ENCODE measurements around the gene GREB1. TPM values are rescaled to one million over a fixed set of nuclear protein-coding genes. Genes with fewer than 3 reads are reported as not detected.

GREB1 gene
- polyA plus RNA-seq, 1 of the 3 experiments (the other 2 are of a cell fraction) = 2.9 TPM

GRCh38 chr2:11612553-11613215 lies 78.8 kb downstream of the GREB1 start (continued):
- TF ChIP-seq REST (IDR thresholded peaks at IDR 0.05; ENCODE audit: low read depth, low read length) = no peak

- Histone ChIP-seq H3K79me2 (ENCODE audit: insufficient read depth) (no peaks in the 10 kb centered on the region), H2AFZ (ENCODE audit: low read depth) (no peak overlapping the region), H3K4me3 (ENCODE audit: low read depth in 2 of 2, low read length in 1 of 2) (no peak overlapping the region), H3K4me1 (ENCODE audit: control insufficient read depth in 1 of 2, insufficient read depth in 2 of 2, low read depth in 1 of 2, low read length in 1 of 2) (no peaks in the 10 kb centered on the region), H3K9ac (no peak overlapping the region), H4K20me1 (ENCODE audit: insufficient read depth) (no peaks in the 10 kb centered on the region), H3K4me2 (no peak overlapping the region), H3K27ac (ENCODE audit: low read depth in 2 of 2, low read length in 1 of 2) (no peak overlapping the region), H3K9me2 (no peaks in the 10 kb centered on the region), H3F3A (replicated peaks; ENCODE audit: insufficient read depth) (no peaks in the 10 kb centered on the region), H3K36me3 (replicated peaks in 1 of 2; ENCODE audit: control insufficient read depth in 1 of 2, insufficient read depth in 2 of 2, low read length in 1 of 2) (peaks cover 0 to 2% of the 10 kb centered on the region in 2 experiments), H3K27me3 (ENCODE audit: insufficient read depth) (no peaks in the 10 kb centered on the region), H3K9me3 (no peaks in the 10 kb centered on the region)
- POLR2A ChIA-PET = no interaction called here
- CTCF ChIA-PET = interaction anchor here (1.4 kb wide), 1 partner anchor 29 kb away, joined by 5 read pairs; no protein-coding TSS in a partner anchor
- TF ChIP-seq FOXM1 (IDR thresholded peaks at IDR 0.05; ENCODE audit: low read depth) (no peak), RXRA (IDR thresholded peaks at IDR 0.05; ENCODE audit: borderline replicate concordance, low read depth) (no peak), RCOR1 (IDR thresholded peaks at IDR 0.05; ENCODE audit: low read length) (no peak), USF2 (IDR thresholded peaks at IDR 0.05; ENCODE audit: borderline replicate concordance, low read depth, low read length) (no peak), USF1 (IDR thresholded peaks at IDR 0.05; ENCODE audit: borderline replicate concordance, low read depth) (no peak), SIN3A (IDR thresholded peaks at IDR 0.05; ENCODE audit: borderline replicate concordance, low read depth, low read length) (no peak), POLR2AphosphoS5 (IDR thresholded peaks at IDR 0.05; ENCODE audit: low read depth, low read length) (no peak)
- WGBS (ENCODE audit: low lambda C conversion rate) = 87% methylated on average over 5 of the region's 5 CpGs
- DNase-seq = no peak
Measured at GRCh38 chr2:11613297-11613696, 79.5 kb downstream of the GREB1 start.

GRCh38 chr2:11615209-11615608 lies 81.4 kb downstream of the GREB1 start:
- CTCF ChIA-PET = interaction anchor here (1.2 to 1.8 kb wide), 4 partner anchors 10 to 35 kb away, joined by 3 to 8 read pairs (median 4); no protein-coding TSS in a partner anchor
- WGBS (ENCODE audit: low lambda C conversion rate) = 67% methylated on average over 3 of the region's 3 CpGs
- H4K20me1 ChIP-seq (ENCODE audit: insufficient read depth) = no peaks in the 10 kb centered on the region

More at GRCh38 chr2:11615209-11615608, 81.4 kb downstream of the GREB1 start:
- H3K4me2 ChIP-seq = no peak overlapping the region
- no peaks in the 10 kb centered on the region for H3K27me3 ChIP-seq (ENCODE audit: insufficient read depth)
- H2AFZ ChIP-seq (ENCODE audit: low read depth) = no peak overlapping the region
- POLR2A ChIA-PET = no interaction called here
- H3K79me2 ChIP-seq (ENCODE audit: insufficient read depth) = no peaks in the 10 kb centered on the region
- H3F3A ChIP-seq (replicated peaks; ENCODE audit: insufficient read depth) = no peaks in the 10 kb centered on the region
- H3K9me2 ChIP-seq = no peaks in the 10 kb centered on the region
- H3K9ac ChIP-seq = no peak overlapping the region
- no peak overlapping the region for H3K27ac ChIP-seq (ENCODE audit: low read depth in 2 of 2, low read length in 1 of 2)
- no peaks in the 10 kb centered on the region for H3K36me3 ChIP-seq (replicated peaks in 1 of 2; ENCODE audit: control insufficient read depth in 1 of 2, insufficient read depth in 2 of 2, low read length in 1 of 2)
- H3K4me3 ChIP-seq (ENCODE audit: low read depth in 2 of 2, low read length in 1 of 2) = no peak overlapping the region
- DNase-seq = no peak
- H3K4me1 ChIP-seq (ENCODE audit: control insufficient read depth in 1 of 2, insufficient read depth in 2 of 2, low read depth in 1 of 2, low read length in 1 of 2) = no peaks in the 10 kb centered on the region
- H3K9me3 ChIP-seq = no peaks in the 10 kb centered on the region
- TF ChIP-seq GATA2 (CRISPR knock-in tag; IDR thresholded peaks at IDR 0.05) (no peak), REST (IDR thresholded peaks at IDR 0.05; ENCODE audit: low read depth, low read length) (peak; percentile 81), TEAD4 (IDR thresholded peaks at IDR 0.05; ENCODE audit: borderline replicate concordance, insufficient read depth) (no peak)
